ENCODE measurements around the gene KCNT2. TPM values are rescaled to one million over a fixed set of nuclear protein-coding genes. Genes with fewer than 3 reads are reported as not detected.

The KCNT2 gene
- total RNA-seq, 2 experiments from 2014 or later = not detected

- Mint-ChIP-seq H3K36me3 (ENCODE audit: low read depth) (no peaks in the 10 kb centered on the region), H3K27me3 (no peaks in the 10 kb centered on the region), H3K4me3 (no peak overlapping the region), H3K9me3 (peaks cover 8% of the 10 kb centered on the region), H3K27ac (no peak overlapping the region), H3K4me1 (ENCODE audit: low read depth) (no peaks in the 10 kb centered on the region)
- TF ChIP-seq CTCF (IDR thresholded peaks at IDR 0.05) = no peak
- POLR2A ChIA-PET = no interaction called here
- CTCF ChIA-PET = no interaction called here
- ATAC-seq (no peak), DNase-seq (no peak)
- intact Hi-C loops (cut with micrococcal nuclease) = no loop called here
These were observed 50.4 kb downstream of the KCNT2 start for GRCh38 chr1:196557797-196558196.

- TF ChIP-seq CTCF (IDR thresholded peaks at IDR 0.05) = no peak
- H3K36me3 Mint-ChIP-seq (ENCODE audit: low read depth) = no peaks in the 10 kb centered on the region
- H3K4me3 Mint-ChIP-seq = no peak overlapping the region
- H3K4me1 Mint-ChIP-seq (ENCODE audit: low read depth) = no peaks in the 10 kb centered on the region
- DNase-seq (no peak), ATAC-seq (no peak)
- ChIA-PET POLR2A (no interaction called here), CTCF (no interaction called here)
- no peak overlapping the region for H3K27ac Mint-ChIP-seq
- no peaks in the 10 kb centered on the region for H3K27me3 Mint-ChIP-seq
- H3K9me3 Mint-ChIP-seq = peaks cover 1% of the 10 kb centered on the region
- intact Hi-C loops (cut with micrococcal nuclease) = no loop called here
These were observed 57.5 kb downstream of the KCNT2 start for GRCh38 chr1:196550731-196551130.

- H3K9me3 Mint-ChIP-seq = no peaks in the 10 kb centered on the region
- ChIA-PET CTCF (no interaction called here), POLR2A (no interaction called here)
- H3K4me1 Mint-ChIP-seq (ENCODE audit: low read depth) = no peaks in the 10 kb centered on the region
- H3K27me3 Mint-ChIP-seq = no peaks in the 10 kb centered on the region
- no peak overlapping the region for H3K27ac Mint-ChIP-seq
- ATAC-seq (no peak), DNase-seq (no peak)
- no peak overlapping the region for H3K4me3 Mint-ChIP-seq
- H3K36me3 Mint-ChIP-seq (ENCODE audit: low read depth) = no peaks in the 10 kb centered on the region
- TF ChIP-seq CTCF (IDR thresholded peaks at IDR 0.05) = no peak
- intact Hi-C loops (cut with micrococcal nuclease) = no loop called here
These were observed 61.7 kb downstream of the KCNT2 start for GRCh38 chr1:196546272-196547111.

- no peak for DNase-seq
- Mint-ChIP-seq H3K9me3 (no peaks in the 10 kb centered on the region), H3K27me3 (no peaks in the 10 kb centered on the region), H3K27ac (no peak overlapping the region), H3K4me3 (no peak overlapping the region), H3K4me1 (ENCODE audit: low read depth) (no peaks in the 10 kb centered on the region), H3K36me3 (ENCODE audit: low read depth) (no peaks in the 10 kb centered on the region)
- intact Hi-C loops (cut with micrococcal nuclease) = no loop called here
- ChIA-PET CTCF (no interaction called here), POLR2A (no interaction called here)
- no peak for TF ChIP-seq CTCF (IDR thresholded peaks at IDR 0.05)
- no peak for ATAC-seq
These were observed 63.0 kb downstream of the KCNT2 start for GRCh38 chr1:196545222-196545621.

- H3K36me3 Mint-ChIP-seq (ENCODE audit: low read depth) = no peaks in the 10 kb centered on the region
- no peak for TF ChIP-seq CTCF (IDR thresholded peaks at IDR 0.05)
- no peaks in the 10 kb centered on the region for H3K9me3 Mint-ChIP-seq
- DNase-seq = no peak
- POLR2A ChIA-PET = no interaction called here
- no peak for ATAC-seq
- intact Hi-C loops (cut with micrococcal nuclease) = no loop called here
- H3K4me3 Mint-ChIP-seq = no peak overlapping the region
- H3K4me1 Mint-ChIP-seq (ENCODE audit: low read depth) = no peaks in the 10 kb centered on the region
- H3K27me3 Mint-ChIP-seq = no peaks in the 10 kb centered on the region
- no peak overlapping the region for H3K27ac Mint-ChIP-seq
- CTCF ChIA-PET = no interaction called here
These were observed 63.6 kb downstream of the KCNT2 start for GRCh38 chr1:196544617-196545016.
